Parathyroid adenoma (tissue), 2 donors: ENCODE data around the gene MTX1.
"Not testable (repeated sequence)": the region's sequence is repeated elsewhere in the genome, so short reads cannot be mapped to it uniquely, and the experiment has no call there.

Experiments used
- H2AFZ ChIP-seq: fragments of 300-600 bp; sonication (generic); one replicate; pipeline ENCODE4 v1.7.0; 2017; ENCODE audit warnings: antibody characterized with exemption, mild to moderate bottlenecking
- H3K27ac ChIP-seq: fragments of 300-600 bp; sonication (generic); one replicate; pipeline ENCODE4 v1.7.0; 2017
- H3K27me3 ChIP-seq: fragments of 300-600 bp; sonication (generic); one replicate; pipeline ENCODE4 v1.7.0; 2017; ENCODE audit warnings: low read length; ENCODE audit not compliant: control insufficient read depth, insufficient read depth
- H3K36me3 ChIP-seq: fragments of 300-600 bp; sonication (generic); one replicate; pipeline ENCODE4 v1.7.0; 2017; ENCODE audit warnings: low read length; ENCODE audit not compliant: control insufficient read depth, insufficient read depth
- H3K4me1 ChIP-seq: fragments of 300-600 bp; sonication (generic); one replicate; pipeline ENCODE4 v1.7.0; 2017; ENCODE audit warnings: control low read depth
- H3K4me2 ChIP-seq: fragments of 300-600 bp; sonication (generic); one replicate; pipeline ENCODE4 v1.7.0; 2017; ENCODE audit warnings: low read length
- H3K4me3 ChIP-seq: fragments of 300-600 bp; sonication (generic); one replicate; pipeline ENCODE4 v1.7.0; 2017; ENCODE audit warnings: low read depth, low read length
- H3K79me2 ChIP-seq: fragments of 300-600 bp; sonication (generic); one replicate; pipeline ENCODE4 v1.7.0; 2017; ENCODE audit warnings: control low read depth
- H3K9ac ChIP-seq: fragments of 300-600 bp; sonication (generic); one replicate; pipeline ENCODE4 v1.7.0; 2017; ENCODE audit warnings: mild to moderate bottlenecking
- H3K9me3 ChIP-seq: fragments of 300-600 bp; sonication (generic); one replicate; pipeline ENCODE4 v1.7.0; 2017; ENCODE audit warnings: low read length; ENCODE audit not compliant: control insufficient read depth
- CTCF ChIP-seq: fragments of 300-600 bp; sonication (generic); IDR thresholded peaks from one replicate; pipeline ENCODE4 v1.7.0; 2017; ENCODE audit warnings: antibody characterized with exemption, mild to moderate bottlenecking
- donor health status: primary hyperparathyroidism.

The MTX1 gene

DNA sequence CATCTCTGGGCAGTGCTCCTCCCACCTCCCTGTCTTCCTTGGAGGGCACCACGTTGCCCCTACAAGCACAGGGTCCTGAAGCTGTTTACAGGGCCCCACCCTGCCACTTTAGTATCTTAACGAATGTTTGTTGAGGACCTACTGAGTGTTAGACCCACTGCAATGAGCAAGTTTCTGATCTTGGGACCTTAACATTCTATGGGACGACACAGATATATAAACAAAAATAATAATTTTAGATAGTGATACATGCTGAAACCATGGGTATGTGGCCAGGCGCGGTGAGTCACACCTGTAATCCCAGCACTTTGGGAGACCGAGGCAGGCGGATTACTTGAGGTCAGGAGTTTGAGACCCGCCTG, 36.6 kb downstream of the MTX1 start:
- Histone ChIP-seq H3K27ac (peak overlapping the region; percentile 91), H3K4me1 (no peaks in the 10 kb centered on the region), H2AFZ (peak overlapping the region; percentile 78), H3K79me2 (peaks cover 4% of the 10 kb centered on the region), H3K4me2 (peak overlapping the region; percentile 80), H3K9ac (no peak overlapping the region), H3K4me3 (peak overlapping the region; percentile 61), H3K36me3 (no peaks in the 10 kb centered on the region), H3K9me3 (no peaks in the 10 kb centered on the region), H3K27me3 (no peaks in the 10 kb centered on the region)
- TF ChIP-seq CTCF, result no peak

DNA sequence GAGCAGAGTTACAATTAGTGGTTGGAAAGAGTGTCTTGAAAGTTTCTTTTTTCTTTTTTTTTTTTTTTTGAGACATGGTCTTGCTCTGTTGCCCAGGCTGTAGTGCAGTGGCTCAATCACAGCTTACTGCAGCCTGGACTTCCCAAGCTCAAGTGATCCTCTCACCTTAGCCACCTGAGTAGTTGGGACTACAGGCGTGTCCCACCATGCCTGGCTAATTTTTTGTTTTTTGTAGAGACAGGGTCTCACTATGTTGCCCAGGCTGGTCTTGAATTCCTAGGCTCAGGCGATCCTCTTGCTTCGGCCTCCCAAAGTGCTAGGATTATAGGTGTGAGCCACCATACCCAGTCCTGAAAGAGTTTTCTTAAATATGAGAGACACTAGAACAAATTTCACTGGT, 38.3 kb downstream of the MTX1 start:
- H3K27me3 ChIP-seq, H3K27ac ChIP-seq, H3K9me3 ChIP-seq, H3K4me2 ChIP-seq, H3K9ac ChIP-seq, H3K36me3 ChIP-seq, H3K79me2 ChIP-seq, H3K4me3 ChIP-seq, H3K4me1 ChIP-seq, H2AFZ ChIP-seq: not testable (repeated sequence)

DNA sequence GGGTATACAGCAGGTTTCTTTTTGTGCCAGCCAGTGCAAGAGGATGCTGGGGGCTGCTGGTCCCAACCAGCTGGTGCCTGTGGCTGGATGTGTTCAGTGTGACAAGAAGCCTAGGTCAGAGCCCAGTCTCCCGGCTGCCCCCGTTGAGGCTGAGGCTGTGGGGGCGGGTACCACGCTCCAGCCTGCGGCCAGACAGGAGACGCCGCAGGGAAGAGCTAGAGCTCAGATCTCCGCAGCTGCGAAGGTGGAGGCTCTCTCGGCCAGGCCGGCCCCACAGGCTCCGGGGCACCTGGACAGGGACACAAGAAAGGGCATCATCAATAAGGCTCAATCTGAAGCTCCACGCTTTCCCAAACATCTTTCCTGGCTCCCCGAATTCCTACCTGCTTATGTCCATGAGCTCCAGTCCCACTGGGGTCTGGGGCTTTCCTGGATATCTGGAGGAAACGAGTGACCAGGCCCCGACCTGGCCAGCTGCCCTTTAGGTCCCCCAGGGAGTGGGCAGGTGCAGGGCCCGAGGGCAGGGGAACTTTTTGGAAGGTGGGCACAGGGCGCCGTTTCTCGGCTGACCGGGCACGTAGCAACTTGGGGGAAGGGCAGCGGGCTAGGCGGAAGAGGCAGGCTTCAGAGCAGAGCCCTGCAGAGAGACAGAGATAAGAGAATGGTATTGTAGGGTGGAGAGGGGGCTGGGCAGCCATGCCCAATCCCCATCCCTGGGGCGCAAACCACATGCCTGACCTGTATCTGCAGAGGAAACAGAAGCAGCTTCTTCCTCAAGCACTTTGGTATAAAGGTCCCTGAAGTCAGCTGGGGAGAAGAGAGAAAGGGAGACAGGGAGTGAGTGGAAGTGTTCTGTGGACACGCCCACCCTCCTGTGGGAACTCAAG, 39.4 kb downstream of the MTX1 start:
- Histone ChIP-seq H3K9me3 (no peaks in the 10 kb centered on the region), H3K4me3 (no peak overlapping the region), H3K9ac (no peak overlapping the region), H3K79me2 (no peaks in the 10 kb centered on the region), H3K4me1 (no peaks in the 10 kb centered on the region), H3K36me3 (no peaks in the 10 kb centered on the region), H3K4me2 (no peak overlapping the region), H2AFZ (no peak overlapping the region), H3K27me3 (no peaks in the 10 kb centered on the region), H3K27ac (no peak overlapping the region)
- no peak for TF ChIP-seq CTCF

DNA sequence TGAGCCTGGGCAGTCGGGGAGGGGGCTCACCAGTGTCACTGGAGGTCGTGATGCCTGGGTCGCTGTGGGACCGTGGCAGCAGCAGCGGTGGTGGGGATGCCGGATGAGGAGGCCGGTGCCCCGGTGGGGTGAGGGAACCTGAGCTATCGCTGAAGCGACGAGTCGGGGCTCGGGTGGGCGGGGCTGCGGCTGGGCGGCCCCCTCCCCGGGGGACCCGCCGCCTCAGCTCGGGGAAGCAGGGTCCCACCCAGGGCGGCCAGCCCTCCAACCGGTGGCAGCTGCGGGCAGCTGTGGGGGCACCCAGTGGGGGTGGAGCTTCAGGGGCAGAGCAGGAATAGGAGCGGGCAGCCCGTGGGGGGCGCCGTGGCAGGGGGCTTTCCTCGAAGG, 41.7 kb downstream of the MTX1 start:
- Histone ChIP-seq H3K9me3 (no peaks in the 10 kb centered on the region), H3K4me2 (no peak overlapping the region), H3K4me3 (no peak overlapping the region), H3K36me3 (no peaks in the 10 kb centered on the region), H3K4me1 (peaks cover 4% of the 10 kb centered on the region), H3K27ac (no peak overlapping the region), H3K79me2 (no peaks in the 10 kb centered on the region), H3K9ac (no peak overlapping the region), H3K27me3 (no peaks in the 10 kb centered on the region), H2AFZ (no peak overlapping the region)
- TF ChIP-seq CTCF, result no peak

- Histone ChIP-seq H3K36me3 (no peaks in the 10 kb centered on the region), H3K27ac (no peak overlapping the region), H3K4me1 (peaks cover 4% of the 10 kb centered on the region), H3K4me3 (no peak overlapping the region), H3K9ac (no peak overlapping the region), H3K4me2 (no peak overlapping the region), H3K79me2 (no peaks in the 10 kb centered on the region), H2AFZ (peak overlapping the region; percentile 50), H3K27me3 (no peaks in the 10 kb centered on the region), H3K9me3 (no peaks in the 10 kb centered on the region)
- TF ChIP-seq CTCF, result peak; percentile 96
These were observed 42.3 kb downstream of the MTX1 start for GRCh38 chr1:155250633-155251449.
